ENCODE data around the gene MYO16.

DNA sequence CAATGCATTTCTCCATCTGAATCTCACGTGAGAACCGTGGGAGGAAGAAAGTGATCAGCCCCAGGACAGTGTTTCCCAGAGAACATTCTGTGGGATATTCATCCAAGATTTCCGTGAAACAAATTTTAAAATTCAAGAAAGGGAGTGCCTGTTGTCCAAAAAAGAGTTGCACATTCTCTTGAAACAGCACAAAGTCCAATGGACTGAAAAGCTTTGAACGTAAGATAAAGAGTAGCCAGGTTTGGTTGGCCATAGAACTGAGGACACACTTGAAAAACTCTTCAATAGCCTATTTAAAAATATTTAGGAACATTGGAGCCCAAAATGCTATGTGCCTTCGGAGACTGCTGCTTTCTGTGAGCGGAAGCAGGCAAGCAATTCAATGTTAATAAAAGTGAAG is 353.9 kb downstream of the MYO16 start:
- TF ChIP-seq, protein P1, sequence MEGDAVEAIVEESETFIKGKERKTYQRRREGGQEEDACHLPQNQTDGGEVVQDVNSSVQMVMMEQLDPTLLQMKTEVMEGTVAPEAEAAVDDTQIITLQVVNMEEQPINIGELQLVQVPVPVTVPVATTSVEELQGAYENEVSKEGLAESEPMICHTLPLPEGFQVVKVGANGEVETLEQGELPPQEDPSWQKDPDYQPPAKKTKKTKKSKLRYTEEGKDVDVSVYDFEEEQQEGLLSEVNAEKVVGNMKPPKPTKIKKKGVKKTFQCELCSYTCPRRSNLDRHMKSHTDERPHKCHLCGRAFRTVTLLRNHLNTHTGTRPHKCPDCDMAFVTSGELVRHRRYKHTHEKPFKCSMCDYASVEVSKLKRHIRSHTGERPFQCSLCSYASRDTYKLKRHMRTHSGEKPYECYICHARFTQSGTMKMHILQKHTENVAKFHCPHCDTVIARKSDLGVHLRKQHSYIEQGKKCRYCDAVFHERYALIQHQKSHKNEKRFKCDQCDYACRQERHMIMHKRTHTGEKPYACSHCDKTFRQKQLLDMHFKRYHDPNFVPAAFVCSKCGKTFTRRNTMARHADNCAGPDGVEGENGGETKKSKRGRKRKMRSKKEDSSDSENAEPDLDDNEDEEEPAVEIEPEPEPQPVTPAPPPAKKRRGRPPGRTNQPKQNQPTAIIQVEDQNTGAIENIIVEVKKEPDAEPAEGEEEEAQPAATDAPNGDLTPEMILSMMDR (IDR thresholded peaks at IDR 0.05): no peak
- TF ChIP-seq POLR2AphosphoS5 (IDR thresholded peaks at IDR 0.05): no peak

Measured in breast epithelium (tissue), 3 donors.